IMR-90 (cell line): ENCODE measurements around the gene KIAA1614. TPM values are rescaled to one million over a fixed set of nuclear protein-coding genes. Genes with fewer than 3 reads are reported as not detected.
A peak's percentile ranks its signal among the peaks of the same experiment; 100 is the strongest.

Experiments used
- ATAC-seq: fragments of 200-7000 bp; cut with Tn5 transposase; 2 replicates; pipeline ENCODE4 v1.9.1; 2020; ENCODE audit warnings: low read depth, mild to moderate bottlenecking, moderate library complexity
- BruUV-seq: library from RNA; stranded (reverse); fragments of 400-500 nt; replicated peaks from 2 replicates; lab custom pipeline; 2021; lab: Mats Ljungman, UMichigan
- CTCF ChIA-PET: fragments of 300-600 bp; formaldehyde crosslinking; extraction: SDS; loops from one replicate; lab custom pipeline; 2021; ENCODE audit warnings: antibody characterized with exemption; lab: Yijun Ruan, JAX
- POLR2A ChIA-PET: fragments of 300-600 bp; sonication (Branson Sonifier 250); formaldehyde crosslinking; loops from one replicate; lab custom pipeline; 2022; ENCODE audit warnings: antibody characterized with exemption; ENCODE audit not compliant: unreplicated experiment; lab: Charles Lee
- DNase-seq: peaks from one replicate; pipeline ENCODE4 v3.0.0; 2013
- H2AFZ ChIP-seq: replicated peaks from 2 replicates; pipeline ENCODE3; 2013; ENCODE audit warnings: low read length, mild to moderate bottlenecking; ENCODE audit not compliant: poor library complexity
- H2AK5ac ChIP-seq: 2 replicates; pipeline ENCODE4 v1.6.1; 2013; ENCODE audit warnings: low read depth, low read length, inconsistent platforms
- H2AK9ac ChIP-seq: replicated peaks from 2 replicates; pipeline ENCODE3; 2013; ENCODE audit warnings: mild to moderate bottlenecking, low read depth, low read length, moderate library complexity; ENCODE audit not compliant: poor library complexity
- H2BK120ac ChIP-seq: 2 replicates; pipeline ENCODE4 v1.6.1; 2013; ENCODE audit warnings: low read depth, low read length, inconsistent platforms
- H2BK15ac ChIP-seq: 3 replicates; pipeline ENCODE4 v1.6.1; 2013; ENCODE audit warnings: low read depth, low read length, inconsistent platforms
- H2BK20ac ChIP-seq: 2 replicates; pipeline ENCODE4 v1.6.1; 2013; ENCODE audit warnings: low read depth, mild to moderate bottlenecking, inconsistent platforms, low read length, moderate library complexity
- H2BK5ac ChIP-seq: 2 replicates; pipeline ENCODE4 v1.6.1; 2013; ENCODE audit warnings: mild to moderate bottlenecking, low read depth, low read length, inconsistent platforms; ENCODE audit not compliant: poor library complexity, severe bottlenecking
- H3K14ac ChIP-seq: replicated peaks from 2 replicates; pipeline ENCODE4 v1.6.1; 2013; ENCODE audit warnings: low read depth, low read length, inconsistent platforms
- H3K18ac ChIP-seq: 2 replicates; pipeline ENCODE4 v1.6.1; 2013; ENCODE audit warnings: low read depth, low read length, control low read depth
- H3K23ac ChIP-seq: 2 replicates; pipeline ENCODE4 v1.6.1; 2013; ENCODE audit warnings: low read depth, low read length, inconsistent platforms
- H3K27ac ChIP-seq: 2 replicates; pipeline ENCODE4 v1.5.1; 2013; ENCODE audit warnings: mild to moderate bottlenecking, control low read depth, low read length; ENCODE audit not compliant: insufficient read depth
- H3K27me3 ChIP-seq: 2 replicates; pipeline ENCODE4 v1.6.1; 2013; ENCODE audit warnings: low read length; ENCODE audit not compliant: control insufficient read depth, insufficient read depth
- H3K36me3 ChIP-seq: 2 replicates; pipeline ENCODE4 v1.6.1; 2013; ENCODE audit warnings: low read length, mixed read lengths; ENCODE audit not compliant: control insufficient read depth, insufficient read depth
- H3K4ac ChIP-seq: 2 replicates; pipeline ENCODE4 v1.6.1; 2013; ENCODE audit warnings: low read depth, low read length, inconsistent platforms
- H3K4me1 ChIP-seq: 2 replicates; pipeline ENCODE4 v1.6.1; 2013; ENCODE audit warnings: low read length, mixed read lengths; ENCODE audit not compliant: control insufficient read depth, insufficient read depth
- H3K4me2 ChIP-seq: 2 replicates; pipeline ENCODE4 v1.6.1; 2013; ENCODE audit warnings: low read depth, mild to moderate bottlenecking, control low read depth, low read length, moderate library complexity
- H3K4me3 ChIP-seq: 2 replicates; pipeline ENCODE4 v1.5.1; 2013; ENCODE audit warnings: low read depth, mild to moderate bottlenecking, control low read depth, low read length, moderate library complexity; ENCODE audit not compliant: insufficient read depth
- H3K56ac ChIP-seq: 2 replicates; pipeline ENCODE4 v1.6.1; 2013; ENCODE audit warnings: low read length, inconsistent platforms; ENCODE audit not compliant: insufficient read depth; ENCODE audit errors: extremely low read depth
- H3K79me1 ChIP-seq, 2 experiments: 2 replicates each; pipeline ENCODE4 v1.6.1; 2013; ENCODE audit warnings: low read length in 2 of 2, inconsistent platforms in 1 of 2, low read depth in 1 of 2
- H3K9ac ChIP-seq: 2 replicates; pipeline ENCODE4 v1.6.1; 2013; ENCODE audit warnings: low read depth, low read length, control low read depth
- H3K9me1 ChIP-seq: 2 replicates; pipeline ENCODE4 v1.6.1; 2013; ENCODE audit warnings: low read length, inconsistent platforms; ENCODE audit not compliant: insufficient read depth
- H3K9me3 ChIP-seq: 2 replicates; pipeline ENCODE4 v1.6.1; 2013; ENCODE audit warnings: low read length; ENCODE audit not compliant: control insufficient read depth, insufficient read depth
- H4K20me1 ChIP-seq: 2 replicates; pipeline ENCODE4 v1.6.1; 2013; ENCODE audit warnings: low read length, inconsistent platforms; ENCODE audit not compliant: insufficient read depth
- H4K5ac ChIP-seq: 2 replicates; pipeline ENCODE4 v1.6.1; 2013; ENCODE audit warnings: mild to moderate bottlenecking, low read depth, low read length, control low read depth
- H4K8ac ChIP-seq, 2 experiments: 2 replicates each; pipeline ENCODE4 v1.6.1; 2013; ENCODE audit warnings: low read depth in 2 of 2, low read length in 2 of 2, control low read depth in 1 of 2, inconsistent platforms in 1 of 2
- H4K91ac ChIP-seq: 2 replicates; pipeline ENCODE4 v1.6.1; 2013; ENCODE audit warnings: low read depth, low read length, inconsistent platforms; ENCODE audit not compliant: insufficient read depth
- BHLHE40 ChIP-seq: fragments of 150-350 bp; IDR thresholded peaks from 2 replicates; pipeline ENCODE4 v1.6.1; 2016; ENCODE audit warnings: mild to moderate bottlenecking, low read depth, low read length
- CEBPB ChIP-seq: IDR thresholded peaks from 2 replicates; pipeline ENCODE4 v1.6.1; 2012; ENCODE audit warnings: low read depth, low read length, improper control_type of control experiment
- CHD1 ChIP-seq: IDR thresholded peaks from 2 replicates; pipeline ENCODE4 v1.6.1; 2012; ENCODE audit warnings: low read depth, low read length, improper control_type of control experiment
- CTCF ChIP-seq: conservative IDR thresholded peaks from 2 replicates; pipeline ENCODE4 v1.5.1; 2012; ENCODE audit warnings: mild to moderate bottlenecking, low read depth, low read length, improper control_type of control experiment
- ELK1 ChIP-seq: fragments of 150-350 bp; IDR thresholded peaks from 2 replicates; pipeline ENCODE4 v1.6.1; 2016; ENCODE audit warnings: low read depth, mild to moderate bottlenecking, low read length, moderate library complexity, borderline replicate concordance
- FOS ChIP-seq: fragments of 150-350 bp; IDR thresholded peaks from 2 replicates; pipeline ENCODE4 v1.6.1; 2016; ENCODE audit warnings: low read depth, low read length
- MAFK ChIP-seq: IDR thresholded peaks from 2 replicates; pipeline ENCODE4 v1.6.1; 2012; ENCODE audit warnings: low read depth, low read length, improper control_type of control experiment
- MAZ ChIP-seq: IDR thresholded peaks from 2 replicates; pipeline ENCODE4 v1.6.1; 2012; ENCODE audit warnings: low read depth, mild to moderate bottlenecking, low read length, improper control_type of control experiment, moderate library complexity, borderline replicate concordance
- MXI1 ChIP-seq: IDR thresholded peaks from 2 replicates; pipeline ENCODE4 v1.6.1; 2012; ENCODE audit warnings: low read depth, mild to moderate bottlenecking, low read length, moderate library complexity, borderline replicate concordance
- NFE2L2 ChIP-seq: fragments of 150-350 bp; IDR thresholded peaks from 2 replicates; pipeline ENCODE4 v1.6.1; 2016; ENCODE audit warnings: low read depth, mild to moderate bottlenecking, low read length
- POLR2A ChIP-seq: IDR thresholded peaks from 2 replicates; pipeline ENCODE4 v1.6.1; 2012; ENCODE audit warnings: mild to moderate bottlenecking, low read depth, low read length
- RAD21 ChIP-seq: IDR thresholded peaks from 2 replicates; pipeline ENCODE4 v1.6.1; 2012; ENCODE audit warnings: low read length, improper control_type of control experiment
- RCOR1 ChIP-seq: IDR thresholded peaks from 2 replicates; pipeline ENCODE4 v1.6.1; 2012; ENCODE audit warnings: mild to moderate bottlenecking, low read length, improper control_type of control experiment; ENCODE audit not compliant: insufficient replicate concordance
- RFX5 ChIP-seq: IDR thresholded peaks from 2 replicates; pipeline ENCODE4 v1.8.0; 2012; ENCODE audit warnings: low read depth, mild to moderate bottlenecking, low read length, moderate library complexity
- SMC3 ChIP-seq: fragments of 150-350 bp; IDR thresholded peaks from 2 replicates; pipeline ENCODE4 v1.6.1; 2016; ENCODE audit warnings: low read depth, mild to moderate bottlenecking, antibody characterized with exemption, low read length, moderate library complexity
- USF2 ChIP-seq: fragments of 150-350 bp; IDR thresholded peaks from 2 replicates; pipeline ENCODE4 v1.6.1; 2017; ENCODE audit warnings: mild to moderate bottlenecking, antibody characterized with exemption, low read length, low read depth
- WGBS, 2 experiments: methylation state at CpG; one replicate each; pipeline versions ENCODE4 v1.1.5 to v1.1.7; 2013; ENCODE audit warnings: missing lambda C conversion rate in 2 of 2; ENCODE audit not compliant: insufficient read length in 1 of 2; ENCODE audit errors: extremely low coverage in 2 of 2; 5-methylcytosine and 5-hydroxymethylcytosine counted together
- dilution Hi-C: fragments of 300-500 bp; cut with HindIII; formaldehyde crosslinking; loops from one replicate; pipeline ENCODE4 v1.14.3; 2018; ENCODE audit warnings: low sequenced_read_pairs; ENCODE audit not compliant: unreplicated experiment
- in situ Hi-C: fragments of 300-500 bp; cut with MboI; formaldehyde crosslinking; loops from 3 replicates; pipeline ENCODE4 v1.14.3; 2019; ENCODE audit warnings: low sequenced_read_pairs, inconsistent platforms, mixed read lengths
- intact Hi-C: fragments of 100-400 bp; cut with micrococcal nuclease; formaldehyde crosslinking; loops from 2 replicates; pipeline ENCODE4 v1.10.0; 2022
- polyA plus RNA-seq, 3 experiments: library from polyadenylated mRNA; depleted of rRNA; stranded (reverse); fragments of >200 nt; gene quantifications; 2 replicates each; pipeline ENCODE4 v1.2.3, GENCODE V29; 2012; ENCODE audit warnings: low replicate concordance in 1 of 3
- total RNA-seq: library from RNA; depleted of rRNA; stranded (reverse); fragments of >200 nt; gene quantifications from 2 replicates; pipeline ENCODE4 v1.2.3, GENCODE V29; 2012

The KIAA1614 gene
- total and polyA plus RNA-seq, 2 of the 4 experiments (the other 2 are of a cell fraction) = 1.8 to 3.5 TPM

- Histone ChIP-seq H3K36me3 (peaks cover 21% of the 10 kb centered on the region), H3K9me1 (peaks cover 13% of the 10 kb centered on the region; the same call in 1 of the 2 replicates), H3K9me3 (no peaks in the 10 kb centered on the region), H3K27me3 (no peaks in the 10 kb centered on the region), H2AK9ac (no peak overlapping the region), H3K18ac (no peak overlapping the region), H2BK15ac (no peak overlapping the region), H2BK5ac (no peak overlapping the region), H4K91ac (no peak overlapping the region), H4K8ac (no peak overlapping the region), H3K4me1 (peaks cover 5% of the 10 kb centered on the region), H3K27ac (no peak overlapping the region), H2AK5ac (no peak overlapping the region), H3K4me3 (no peak overlapping the region), H3K79me1 (peaks cover 16 to 35% of the 10 kb centered on the region in 2 experiments), H3K4ac (no peak overlapping the region), H3K14ac (no peak overlapping the region), H4K5ac (no peak overlapping the region), H4K20me1 (peaks cover 3% of the 10 kb centered on the region; the same call in 1 of the 2 replicates), H2AFZ (no peak overlapping the region), H3K9ac (no peak overlapping the region), H3K56ac (no peak overlapping the region), H2BK120ac (no peak overlapping the region), H2BK20ac (no peak overlapping the region), H3K4me2 (no peak overlapping the region), H3K23ac (no peak overlapping the region; the same call in 1 of the 2 replicates)
- TF ChIP-seq MAFK (no peak), NFE2L2 (no peak), POLR2A (no peak), USF2 (no peak), FOS (no peak), ELK1 (no peak), MAZ (no peak), CEBPB (no peak), SMC3 (no peak), BHLHE40 (no peak), CTCF (no peak), RCOR1 (no peak), RAD21 (no peak), MXI1 (no peak), CHD1 (no peak), RFX5 (no peak)
- peak; percentile 22 for DNase-seq
- CTCF ChIA-PET = interaction anchor here (1.3 kb wide), 1 partner anchor 17 kb away, joined by 3 read pairs; no protein-coding TSS in a partner anchor
- dilution Hi-C loops (no loop called here), in situ Hi-C loops (no loop called here), intact Hi-C loops (no loop called here)
- WGBS, 2 experiments = 80% methylated on average over 1 of the region's 3 CpGs; no CpG with 5 or more reads in 1 of the 2 experiments
- no peak for ATAC-seq
- no TSS peak for BruUV-seq
- POLR2A ChIA-PET = no interaction called here
Observed at GRCh38 chr1:180994262-180994661, 81.6 kb downstream of the KIAA1614 start.
